OCI-LY7 (cell line): Measurements from ENCODE around the gene CSRNP3.

Experiments used
- CTCF ChIP-seq: fragments of 200-600 bp; sonication (generic); conservative IDR thresholded peaks from 2 replicates; pipeline ENCODE4 v1.5.1; 2014; ENCODE audit warnings: mild to moderate bottlenecking, antibody characterized with exemption, low read length, moderate library complexity, mixed read lengths
- EZH2phosphoT487 ChIP-seq: fragments of 200-600 bp; sonication (generic); IDR thresholded peaks from 2 replicates; pipeline ENCODE4 v1.6.1; 2018; ENCODE audit warnings: low read depth, borderline replicate concordance, mild to moderate bottlenecking, mixed run types, antibody characterized with exemption, low read length, moderate library complexity, mixed read lengths

GRCh38 chr2:165450156-165450555 is 19.3 kb upstream of the CSRNP3 start:
- TF ChIP-seq CTCF (no peak), EZH2phosphoT487 (no peak)
